HL-60/S4 (cell line): ENCODE results near the gene GLP2R.

Experiments used
- in situ Hi-C: fragments of 300-500 bp; cut with MboI; formaldehyde crosslinking; loops from 2 replicates; pipeline ENCODE4 v1.14.3; 2022; ENCODE audit warnings: low sequenced_read_pairs

Gene GLP2R

DNA sequence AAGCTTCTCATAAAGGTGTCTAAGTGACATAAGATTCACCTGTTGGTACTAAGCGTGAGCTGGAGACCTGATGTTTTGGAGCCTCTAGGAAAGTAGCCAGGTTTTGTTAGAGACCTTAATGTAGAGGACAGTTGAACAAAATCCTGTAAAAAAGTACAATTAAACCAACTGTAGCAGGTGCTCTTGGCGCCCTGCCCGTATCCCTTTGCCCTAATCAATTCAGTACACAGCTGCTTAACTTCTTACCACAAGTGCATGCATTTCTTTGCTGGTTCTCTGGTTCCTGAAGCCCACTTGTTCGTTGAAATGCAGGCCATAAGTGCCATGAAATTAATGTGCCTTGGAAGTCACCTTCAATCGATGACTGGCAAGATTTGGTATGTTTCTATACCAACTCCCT, 24.4 kb downstream of the GLP2R start:
- in situ Hi-C loops = no loop called here

GRCh38 chr17:9854255-9854654, 28.5 kb downstream of the GLP2R start:
- in situ Hi-C loops = no loop called here

- in situ Hi-C loops = no loop called here
Measured at GRCh38 chr17:9855036-9855435, 29.3 kb downstream of the GLP2R start.

- in situ Hi-C loops = no loop called here
Measured at GRCh38 chr17:9859781-9860180, 34.1 kb downstream of the GLP2R start.

DNA sequence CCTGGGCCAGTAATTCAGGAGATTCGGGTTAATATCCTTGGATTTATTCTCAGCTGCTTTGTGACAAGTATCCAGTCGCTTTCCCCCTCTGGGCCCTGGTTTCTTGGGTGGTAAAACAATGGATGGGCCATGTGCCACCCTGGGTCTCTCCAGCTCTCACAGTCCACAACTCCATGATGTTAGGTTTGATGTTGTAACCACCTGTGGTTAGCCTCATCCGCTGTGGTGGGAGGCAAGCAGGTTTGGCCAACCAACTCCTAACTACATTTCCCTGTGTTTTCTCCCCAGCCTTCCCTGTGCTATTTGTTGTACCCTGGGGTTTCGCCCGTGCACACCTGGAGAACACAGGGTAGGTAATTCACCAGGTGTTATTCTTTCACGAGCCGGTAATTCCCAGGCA, 35.1 kb downstream of the GLP2R start:
- in situ Hi-C loops = no loop called here

DNA sequence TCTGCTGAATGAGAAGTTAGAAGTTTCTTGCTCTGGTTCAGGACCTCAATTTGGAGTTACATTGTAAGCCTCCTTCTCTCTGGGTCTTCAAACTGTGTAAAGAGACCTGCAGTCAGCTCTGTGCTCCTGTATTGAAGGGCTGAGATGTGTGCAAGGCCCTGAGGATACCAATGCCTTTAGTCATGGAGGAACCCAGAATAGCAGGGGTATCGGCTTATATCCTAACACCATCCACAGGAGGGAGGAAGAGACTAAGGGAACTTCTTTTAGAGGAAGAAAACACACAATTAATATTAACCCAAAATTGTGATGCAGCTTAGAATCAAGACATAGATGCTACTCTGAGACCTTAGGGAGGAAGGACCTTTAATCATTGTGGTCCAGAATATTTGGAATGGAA, 36.5 kb downstream of the GLP2R start:
- in situ Hi-C loops = no loop called here

DNA sequence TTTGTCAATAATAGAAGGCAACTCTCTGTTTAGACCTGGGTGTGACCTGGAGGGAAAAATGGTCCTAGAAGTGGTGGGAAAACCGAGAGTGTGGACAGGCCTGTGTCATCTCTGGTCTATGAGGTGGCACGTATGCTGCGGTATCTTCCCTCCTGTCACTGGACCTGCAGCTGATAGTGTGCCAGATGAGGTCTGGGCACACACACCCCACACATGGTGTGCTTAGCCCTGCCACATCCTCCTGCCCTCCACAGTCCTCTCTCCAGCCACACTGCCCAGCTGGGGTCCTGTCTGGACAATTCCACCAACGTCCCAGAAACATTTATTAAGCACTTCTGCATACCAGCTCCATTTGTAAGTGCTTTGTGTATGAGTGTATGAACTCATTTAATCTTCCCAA, 37.2 kb downstream of the GLP2R start:
- in situ Hi-C loops = no loop called here

DNA sequence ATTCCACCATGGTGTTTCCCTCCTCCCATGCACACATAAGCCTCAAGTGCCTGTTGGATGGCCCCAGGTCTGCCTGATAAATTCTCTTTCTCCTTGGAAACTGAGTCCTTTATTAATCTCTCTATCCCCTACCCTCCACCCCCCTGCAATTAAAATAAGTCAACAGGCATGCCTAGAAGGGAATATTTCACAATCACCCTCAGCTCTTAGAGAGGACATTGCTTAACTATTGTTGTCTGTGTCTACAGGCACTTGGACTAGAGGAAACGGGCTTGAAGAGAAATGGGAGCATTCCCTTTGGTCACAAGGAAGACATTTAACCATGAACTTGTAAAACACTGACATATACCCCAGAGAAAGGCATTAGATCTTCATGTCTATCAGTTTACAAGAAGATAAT, 39.9 kb downstream of the GLP2R start:
- in situ Hi-C loops = no loop called here

- in situ Hi-C loops = no loop called here
Measured at GRCh38 chr17:9868552-9868951, 42.8 kb downstream of the GLP2R start.

- in situ Hi-C loops = no loop called here
Measured at GRCh38 chr17:9872852-9873251, 47.1 kb downstream of the GLP2R start.

DNA sequence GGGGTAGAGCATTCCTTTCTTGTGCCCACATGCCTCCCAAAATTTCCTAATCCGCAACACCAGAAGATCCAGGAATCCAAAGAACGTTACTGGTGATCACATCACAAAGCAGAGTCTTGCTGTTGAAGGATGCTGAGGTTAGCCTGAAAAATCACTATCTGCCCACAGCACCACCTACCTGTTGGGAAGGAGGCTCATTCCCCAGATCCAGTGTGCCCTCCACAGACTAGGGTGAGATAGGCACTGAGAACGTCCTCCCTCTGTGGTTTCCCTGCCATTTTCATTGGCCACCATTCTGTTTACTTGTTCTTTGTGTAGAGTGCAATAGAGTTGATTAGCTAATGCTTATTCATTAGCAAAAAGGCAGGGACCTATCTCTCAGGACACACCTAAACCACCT, 49.0 kb downstream of the GLP2R start:
- in situ Hi-C loops = no loop called here

GRCh38 chr17:9875441-9875840, 49.7 kb downstream of the GLP2R start:
- in situ Hi-C loops = no loop called here

- in situ Hi-C loops = no loop called here
Measured at GRCh38 chr17:9878356-9878755, 52.6 kb downstream of the GLP2R start.

GRCh38 chr17:9878786-9879525, 53.2 kb downstream of the GLP2R start:
- in situ Hi-C loops = no loop called here

- in situ Hi-C loops = no loop called here
Measured at GRCh38 chr17:9880582-9880999, 54.9 kb downstream of the GLP2R start.

- in situ Hi-C loops = no loop called here
Measured at GRCh38 chr17:9883451-9883850, 57.7 kb downstream of the GLP2R start.

DNA sequence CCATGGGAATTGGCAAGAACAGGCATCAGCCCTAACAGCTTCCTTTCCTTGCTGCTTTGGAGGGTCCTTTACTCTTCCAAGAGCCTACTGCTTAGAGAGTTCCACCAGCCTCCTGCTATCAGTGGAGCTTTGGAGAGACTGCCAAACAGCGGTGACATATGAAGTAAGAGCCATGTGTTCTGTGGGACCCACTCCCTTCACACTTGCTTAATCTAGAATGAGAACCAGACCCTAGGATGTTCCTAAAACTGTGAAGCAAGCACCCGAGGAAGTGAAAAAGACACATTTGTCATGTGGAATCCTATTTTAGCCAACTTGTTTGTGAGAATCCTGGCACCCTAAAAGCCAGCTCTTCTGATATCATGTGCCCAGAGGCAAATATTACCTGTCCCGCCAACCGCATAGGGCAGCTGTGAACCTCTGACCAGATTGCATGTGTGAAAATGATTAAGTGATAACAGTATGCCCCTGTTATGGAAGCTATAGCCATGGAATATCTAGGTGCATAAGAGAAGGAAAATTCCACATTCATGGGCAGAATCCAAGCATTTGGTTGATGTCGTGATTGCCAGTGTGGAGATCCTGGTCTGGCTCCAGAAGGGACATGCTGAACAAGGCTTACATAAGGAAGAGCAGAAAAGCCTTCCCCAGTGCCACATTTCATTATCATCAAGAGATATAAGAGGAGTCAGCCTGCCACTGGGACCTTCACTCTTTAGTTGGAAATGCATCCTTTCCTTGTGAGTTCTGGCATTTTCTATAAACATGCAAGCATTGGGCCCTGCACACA, 60.6 kb downstream of the GLP2R start:
- in situ Hi-C loops = no loop called here

GRCh38 chr17:9887508-9887907, 61.8 kb downstream of the GLP2R start:
- in situ Hi-C loops = no loop called here

DNA sequence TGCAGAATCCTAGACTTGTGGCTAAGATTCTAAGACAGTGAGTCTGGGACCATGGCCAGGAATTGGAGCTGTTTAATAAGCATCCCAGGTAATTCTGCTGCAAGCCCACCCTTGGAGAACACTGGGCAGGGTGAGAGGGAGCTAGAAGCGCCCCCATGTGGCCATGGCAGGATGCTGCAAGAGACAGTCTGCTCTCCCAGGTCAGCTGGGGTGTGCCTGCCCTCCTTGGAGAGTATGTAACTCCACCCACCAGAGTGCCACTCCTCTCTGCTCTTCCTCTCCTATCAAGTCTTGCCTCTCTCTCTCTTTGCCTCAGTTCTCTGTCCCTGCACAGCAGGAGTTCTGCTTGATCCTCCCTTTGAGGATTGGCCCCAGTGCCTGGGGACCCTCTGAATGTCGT, 64.4 kb downstream of the GLP2R start:
- in situ Hi-C loops = no loop called here

DNA sequence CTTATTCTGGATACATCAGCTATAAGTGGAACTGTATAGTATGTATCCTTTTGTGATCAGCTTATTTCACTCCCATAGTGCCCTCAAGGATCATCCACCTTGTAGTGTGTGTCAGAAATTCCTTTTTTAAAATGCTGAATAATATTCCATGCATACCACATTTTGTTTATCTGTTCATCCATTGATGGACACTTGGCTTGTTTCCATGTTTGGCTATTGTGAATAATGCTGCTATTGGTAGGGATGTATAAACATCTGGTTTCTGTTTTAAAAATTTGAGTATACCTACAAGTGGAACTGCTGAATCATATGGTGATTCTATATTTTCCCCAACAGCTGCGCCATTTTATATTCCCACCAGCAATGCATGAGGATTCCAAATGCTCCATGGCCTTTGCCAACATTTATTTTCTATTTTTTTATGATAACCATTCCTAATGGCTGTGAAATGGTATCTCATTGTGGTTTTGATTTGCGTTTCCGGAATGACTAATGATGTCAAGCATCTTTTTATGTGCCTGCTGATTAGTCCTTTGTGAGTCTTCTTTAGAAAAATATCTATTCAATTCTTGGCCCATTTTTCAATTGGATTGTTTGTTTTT, 67.8 kb downstream of the GLP2R start:
- in situ Hi-C loops = no loop called here

GRCh38 chr17:9894231-9894630, 68.5 kb downstream of the GLP2R start:
- in situ Hi-C loops = no loop called here

- in situ Hi-C loops = no loop called here
Measured at GRCh38 chr17:9895923-9896322, 70.2 kb downstream of the GLP2R start.
